HG03439 (cell line): ENCODE results near the gene ADCK2.
"Not testable (repeated sequence)": the region's sequence is repeated elsewhere in the genome, so short reads cannot be mapped to it uniquely, and the experiment has no call there.

Experiments used
- ATAC-seq: cut with Tn5 transposase; IDR thresholded peaks from one replicate; pipeline ENCODE4 v1.9.1; 2021; ENCODE audit warnings: mild to moderate bottlenecking, moderate library complexity; ENCODE audit not compliant: unreplicated experiment

Gene ADCK2

DNA sequence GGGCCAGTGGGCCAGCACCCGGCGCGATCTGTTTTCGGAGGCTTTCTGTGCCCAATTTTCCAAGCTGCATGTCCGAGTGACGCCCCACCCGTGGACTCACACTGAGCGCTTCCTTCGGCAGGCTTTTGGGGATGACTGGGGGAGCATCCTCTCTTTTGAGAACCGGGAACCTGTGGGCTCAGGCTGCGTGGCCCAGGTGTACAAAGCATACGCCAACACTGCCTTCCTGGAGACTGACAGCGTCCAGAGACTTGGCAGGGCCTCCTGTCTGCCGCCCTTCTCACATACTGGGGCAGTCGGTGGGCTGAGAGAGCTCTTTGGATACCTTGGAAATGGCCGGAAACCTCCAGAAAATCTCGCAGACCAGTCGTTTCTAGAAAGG is 1.0 kb downstream of the ADCK2 start:
- no peak for ATAC-seq

DNA sequence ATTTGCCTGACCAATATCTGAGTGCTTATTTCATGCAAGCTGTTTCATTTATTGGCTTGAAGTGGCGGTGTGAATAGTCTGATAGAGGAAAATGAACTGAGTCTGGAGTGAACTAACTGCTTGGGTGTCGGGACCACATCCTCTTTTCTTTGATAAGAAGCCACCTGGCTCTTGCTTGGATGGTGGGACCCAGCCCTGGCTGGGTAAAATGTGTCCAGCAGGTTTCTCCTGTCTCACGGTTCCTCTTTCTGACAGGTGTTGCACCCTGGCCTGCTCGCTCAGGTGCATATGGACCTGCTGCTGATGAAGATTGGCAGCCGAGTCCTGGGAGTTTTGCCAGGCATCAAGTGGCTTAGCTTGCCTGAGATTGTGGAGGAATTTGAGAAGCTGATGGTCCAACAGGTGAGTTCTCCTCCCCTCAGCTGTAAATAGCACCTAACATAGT is 1.6 kb downstream of the ADCK2 start:
- ATAC-seq, result no peak

DNA sequence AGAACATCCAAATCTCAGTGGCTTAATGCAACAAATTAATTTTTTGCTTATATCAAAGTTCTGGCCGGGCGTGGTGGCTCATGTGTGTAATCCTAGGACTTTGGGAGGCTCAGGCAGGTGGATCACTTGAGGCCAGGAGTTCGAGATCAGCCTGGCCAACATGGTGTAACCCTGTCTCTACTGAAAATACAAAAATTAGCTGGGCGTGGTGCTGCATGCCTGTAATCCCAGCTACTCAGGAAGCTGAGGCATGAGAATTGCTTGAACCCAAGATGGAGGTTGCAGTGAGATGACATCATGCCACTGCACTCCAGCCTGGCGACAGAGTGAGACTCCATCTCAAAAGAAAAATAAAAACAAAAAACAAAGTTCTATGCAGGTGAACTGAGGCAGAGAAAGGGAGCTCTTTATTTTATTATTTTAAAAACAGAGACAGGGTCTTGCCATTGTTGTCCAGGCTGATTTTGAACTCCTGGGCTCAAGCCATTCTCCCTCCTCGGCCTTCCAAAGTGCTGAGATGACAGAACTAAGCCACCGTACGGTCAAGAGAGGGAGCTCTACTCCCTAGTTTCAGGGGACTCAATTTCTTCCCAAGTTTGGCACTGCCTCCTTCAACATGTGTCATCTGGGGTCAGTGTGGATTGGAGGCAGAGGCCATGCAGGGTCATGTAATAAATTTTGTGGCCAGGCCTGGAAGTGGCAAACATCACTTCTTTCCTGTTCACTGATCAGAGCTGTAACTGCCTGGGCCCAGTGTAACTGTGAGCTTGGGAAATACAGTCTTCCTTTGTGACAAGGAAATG is 2.4 kb downstream of the ADCK2 start:
- ATAC-seq, result no peak

DNA sequence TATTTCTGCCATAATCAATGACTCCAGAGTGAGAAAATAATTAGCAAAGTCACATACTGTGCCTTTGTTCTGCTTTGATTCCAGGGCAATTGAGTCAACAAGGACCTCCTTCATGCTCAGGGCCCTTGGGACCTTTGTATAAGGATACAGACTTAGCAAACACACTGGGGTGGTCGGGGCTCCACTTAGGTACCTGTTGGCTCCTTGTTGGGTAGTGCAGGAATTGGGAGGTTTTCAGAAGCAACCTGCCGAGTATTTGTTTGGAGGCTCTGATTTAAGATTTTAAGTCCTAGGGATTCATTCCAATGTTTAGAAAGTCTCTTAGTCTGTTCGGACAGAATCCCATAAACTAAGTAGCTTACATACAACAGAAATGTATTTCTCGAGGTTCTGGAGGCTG is 3.0 kb downstream of the ADCK2 start:
- no peak for ATAC-seq

DNA sequence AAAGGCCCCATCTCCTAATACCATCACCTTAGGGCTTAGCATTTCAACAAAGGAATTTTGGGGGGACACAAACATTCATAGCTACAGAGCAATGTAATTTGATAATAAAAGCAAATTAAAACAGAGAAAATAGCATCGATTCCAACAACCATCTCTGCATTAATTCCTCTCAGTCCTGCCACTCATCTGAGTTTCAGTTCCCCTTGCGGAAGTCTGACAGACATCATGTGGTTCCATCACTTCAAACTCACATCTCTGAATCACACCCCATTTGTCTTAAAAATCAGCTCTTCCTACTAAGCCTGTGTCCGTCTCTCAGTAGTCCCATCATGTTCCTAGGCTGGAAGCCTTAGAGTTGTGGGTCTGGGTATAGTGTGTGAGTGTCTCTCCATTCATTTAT is 3.6 kb downstream of the ADCK2 start:
- no peak for ATAC-seq

DNA sequence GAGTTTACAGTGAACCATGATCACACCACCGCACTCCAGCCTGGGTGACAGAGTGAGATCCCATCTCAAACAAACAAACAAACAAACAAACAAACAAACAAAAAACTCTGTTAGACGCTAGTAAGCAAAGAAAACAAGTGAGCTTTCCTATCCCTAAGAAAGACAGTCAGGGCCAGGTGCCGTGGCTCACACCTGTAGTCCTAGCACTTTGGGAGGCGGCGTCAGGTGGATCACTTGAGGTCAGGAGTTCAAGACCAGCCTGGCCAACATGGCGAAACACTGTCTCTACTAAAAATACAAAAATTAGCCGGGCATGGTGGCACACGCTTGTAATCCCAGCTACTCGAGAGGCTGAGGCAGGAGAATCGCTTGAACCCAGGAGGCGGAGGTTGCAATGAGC is 4.2 kb downstream of the ADCK2 start:
- not testable (repeated sequence) for ATAC-seq

DNA sequence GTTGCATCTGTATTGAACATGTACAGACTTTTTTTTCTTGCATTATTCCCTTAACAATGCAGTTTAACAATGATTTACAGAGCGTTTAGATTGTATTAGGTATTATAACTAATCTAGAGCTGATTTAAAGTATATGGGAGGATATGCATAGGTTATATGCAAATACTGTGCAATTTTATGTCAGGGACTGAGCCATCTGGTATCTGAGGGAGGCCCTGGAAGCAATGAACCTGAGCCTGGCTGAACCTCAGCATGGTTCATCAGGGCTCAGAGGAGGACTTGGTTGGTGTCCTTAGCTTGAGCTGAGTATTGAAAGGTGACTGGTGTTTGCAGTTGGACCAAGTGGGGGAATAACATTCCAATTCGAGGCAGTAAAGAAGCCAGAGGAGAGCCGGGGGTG is 4.8 kb downstream of the ADCK2 start:
- ATAC-seq, result no peak

DNA sequence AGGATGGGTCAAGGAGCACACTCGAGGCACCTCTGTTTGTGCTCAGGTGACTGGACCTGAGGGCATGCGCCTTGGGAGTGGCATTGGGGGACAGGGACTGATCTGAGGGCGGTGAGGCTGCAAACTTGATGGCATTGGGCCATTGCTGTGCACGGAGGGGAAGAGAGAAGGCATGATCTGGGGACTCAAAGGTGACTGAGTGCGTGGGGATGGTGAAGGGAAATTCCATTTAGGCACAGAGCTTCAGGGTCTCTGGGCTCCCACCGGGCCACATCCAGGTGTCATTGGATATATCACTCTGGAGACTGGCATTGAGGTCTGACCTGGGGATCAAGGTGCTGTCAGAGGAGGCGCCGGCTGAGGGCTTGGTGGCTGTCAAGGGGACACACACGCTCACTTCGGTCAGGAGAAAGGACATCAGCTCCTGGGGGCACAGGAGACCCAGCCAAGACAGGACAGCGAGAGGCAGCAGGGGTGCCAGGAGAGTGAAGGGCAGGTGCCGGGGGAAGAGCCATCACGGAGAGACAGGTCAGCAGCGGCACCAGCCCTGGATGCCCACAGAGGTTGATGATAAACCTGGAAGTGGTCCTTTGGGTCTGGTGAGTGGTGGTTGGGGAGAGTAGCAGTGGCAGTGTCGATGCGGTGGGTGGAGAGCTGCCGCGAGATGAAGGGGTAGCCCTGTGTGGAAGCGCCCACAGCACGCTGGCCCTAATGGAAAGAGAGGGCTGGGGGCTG is 5.5 kb downstream of the ADCK2 start:
- no peak for ATAC-seq

DNA sequence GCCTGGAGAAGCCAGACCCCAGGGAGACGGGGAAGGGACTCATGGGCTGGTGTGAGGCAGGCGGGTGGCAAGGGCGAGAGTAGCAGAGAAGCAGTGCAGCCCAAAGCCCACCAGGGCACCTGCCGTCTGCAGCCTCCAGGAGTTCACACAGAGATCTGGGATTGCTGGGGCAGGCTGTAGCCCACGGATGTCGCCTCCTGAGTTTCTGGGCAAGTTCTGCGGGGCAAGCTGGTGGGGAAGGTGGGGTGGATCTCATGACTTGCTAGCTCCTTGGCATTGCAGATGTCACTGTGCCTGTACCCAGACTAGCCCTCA is 6.0 kb downstream of the ADCK2 start:
- no peak for ATAC-seq

DNA sequence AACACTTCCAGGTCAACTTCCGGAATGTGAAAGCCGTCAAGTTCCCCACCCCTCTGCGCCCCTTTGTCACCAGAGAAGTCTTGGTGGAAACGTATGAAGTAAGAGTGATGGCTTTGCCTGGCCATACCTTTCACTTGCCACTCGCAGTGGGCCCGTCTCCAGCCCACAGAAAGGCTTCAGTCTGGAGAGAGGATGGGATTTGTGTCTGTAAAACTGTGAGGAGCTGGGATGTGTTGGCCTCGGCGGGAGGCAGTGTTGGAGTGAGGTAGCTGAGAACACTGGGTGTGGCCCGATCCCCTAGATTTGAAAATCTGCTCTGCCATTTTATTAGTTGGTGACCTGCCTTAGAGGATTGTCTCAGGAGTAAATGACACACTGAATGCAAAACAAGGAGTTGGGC is 6.4 kb downstream of the ADCK2 start:
- ATAC-seq, result no peak

DNA sequence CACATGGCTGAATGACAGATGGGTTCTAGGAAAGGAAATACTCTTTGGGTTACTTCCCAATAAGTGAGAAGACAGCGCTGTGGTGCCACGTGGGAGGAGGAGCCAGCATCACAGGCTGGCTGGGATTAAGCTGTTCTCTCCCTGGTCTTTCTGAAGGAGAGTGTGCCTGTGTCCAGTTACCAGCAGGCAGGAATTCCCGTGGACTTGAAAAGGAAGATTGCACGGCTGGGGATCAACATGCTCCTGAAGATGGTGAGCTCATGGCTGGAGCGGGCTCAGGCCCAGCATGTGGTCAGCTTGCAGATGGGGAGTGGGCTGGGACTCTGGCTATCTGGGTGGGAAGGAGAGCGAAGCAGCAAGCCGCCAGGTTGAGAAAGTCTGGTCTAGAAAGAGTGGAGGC is 8.1 kb downstream of the ADCK2 start:
- ATAC-seq, result no peak

DNA sequence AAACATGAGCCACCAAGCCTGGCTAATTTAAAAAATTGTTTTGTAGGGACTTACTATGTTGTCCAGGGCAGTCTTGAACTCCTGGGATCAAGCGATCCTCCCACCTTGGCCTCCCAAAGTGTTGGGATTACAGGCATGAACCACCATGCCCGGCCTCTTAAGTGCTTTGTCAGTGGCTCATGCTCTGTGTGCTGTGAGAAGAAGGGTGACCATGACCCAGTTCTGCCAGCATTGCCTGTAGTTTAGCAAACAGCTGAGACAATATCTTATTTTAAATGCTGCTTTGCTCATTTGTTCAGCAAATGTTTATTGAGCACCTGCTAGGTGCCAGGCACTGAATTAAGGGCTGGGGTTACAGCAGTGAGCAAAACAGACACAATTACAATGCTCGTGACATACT is 9.0 kb downstream of the ADCK2 start:
- no peak for ATAC-seq

DNA sequence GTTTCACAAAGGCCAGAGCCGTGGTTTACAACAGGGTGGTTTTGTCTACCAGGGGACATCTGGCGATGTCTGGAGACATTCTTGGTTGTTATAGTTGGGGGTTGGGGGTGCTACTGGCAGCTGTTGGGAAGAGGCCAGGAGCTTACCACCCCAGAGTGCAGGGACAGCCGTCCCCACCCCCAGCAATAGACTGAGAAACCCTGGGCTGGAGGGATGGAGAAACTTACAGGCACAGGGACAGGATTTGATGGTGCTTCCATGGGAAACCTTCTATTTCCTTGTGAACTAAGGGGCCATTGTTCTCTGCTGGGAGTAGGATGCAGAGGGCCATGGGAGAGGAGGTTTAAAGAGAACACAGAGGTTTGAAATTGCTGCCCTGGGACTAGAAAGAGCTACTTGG is 10.9 kb downstream of the ADCK2 start:
- ATAC-seq, result no peak

DNA sequence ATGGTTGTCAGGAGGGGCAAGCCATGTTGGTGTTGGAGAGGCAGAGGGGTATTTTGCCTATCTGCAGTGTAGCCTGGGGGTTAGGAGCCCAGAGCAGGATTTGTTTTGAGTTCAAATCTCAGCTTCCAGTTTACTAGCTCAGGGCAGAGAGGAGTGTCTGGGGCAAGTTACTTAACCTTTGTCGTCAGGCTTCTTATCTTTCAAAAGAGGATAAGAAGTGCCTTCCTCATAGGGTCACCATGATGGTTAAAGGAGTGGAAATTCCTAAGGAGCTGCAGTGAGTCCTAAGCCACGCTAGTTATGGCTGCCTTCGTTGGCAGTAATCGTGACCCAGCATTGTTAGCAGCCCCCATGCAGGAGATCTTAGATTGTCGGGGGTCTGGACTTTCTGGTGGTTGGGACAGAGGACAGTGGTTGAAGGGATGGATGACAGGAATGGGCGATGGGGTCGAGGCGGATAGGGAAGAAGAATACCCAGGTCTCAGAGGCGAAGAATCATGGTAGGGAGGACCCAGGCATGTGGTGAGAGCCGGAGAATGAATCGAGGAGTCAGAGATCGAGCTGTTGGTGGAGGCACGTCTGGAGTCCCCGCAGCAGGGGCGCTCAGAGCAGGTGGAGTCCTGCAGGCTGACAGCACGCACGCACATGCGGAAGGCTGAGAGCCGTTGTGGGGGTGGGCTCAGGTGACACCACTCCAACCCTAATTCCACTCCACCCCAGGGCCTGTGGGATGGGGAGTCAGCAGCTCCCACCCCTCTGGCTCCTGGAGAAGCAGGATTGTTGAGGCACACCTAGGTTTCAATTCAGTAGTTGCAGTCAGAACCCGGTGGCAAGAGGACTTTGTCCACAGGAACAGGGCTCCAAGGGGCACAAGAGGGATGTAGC is 11.6 kb downstream of the ADCK2 start:
- no peak for ATAC-seq

DNA sequence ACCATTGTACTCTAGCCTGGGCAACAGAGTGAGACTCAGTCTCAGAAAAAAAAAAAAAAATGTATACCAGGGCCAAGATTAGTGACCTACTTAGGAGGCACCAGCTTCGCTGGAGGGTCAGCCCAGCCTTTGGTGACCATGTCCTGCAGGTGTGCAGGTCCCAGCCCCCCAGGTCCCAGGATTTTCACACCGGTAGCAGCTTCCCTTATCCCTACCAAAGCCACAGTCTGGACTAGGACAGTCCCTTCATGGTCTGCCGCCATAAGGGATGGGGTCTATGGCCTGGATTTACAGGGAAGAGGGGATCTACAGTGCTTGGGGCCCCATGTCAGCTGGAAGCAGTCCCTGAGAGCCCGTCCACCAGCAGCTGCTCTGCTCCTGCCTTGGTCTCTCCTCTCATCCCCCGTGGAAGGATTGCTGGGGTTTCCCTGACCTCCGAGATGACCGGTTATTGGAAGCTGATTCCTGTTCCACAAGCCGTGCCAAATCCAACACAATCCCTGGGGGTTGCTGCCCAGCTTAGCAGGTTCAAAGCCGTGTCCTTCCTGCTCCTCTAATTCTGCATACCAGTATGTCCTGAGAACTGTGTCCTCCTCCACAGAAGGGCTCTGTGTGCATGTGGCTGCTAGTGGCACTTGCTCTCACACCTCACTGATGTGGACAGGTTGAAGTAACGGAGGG is 12.8 kb downstream of the ADCK2 start:
- ATAC-seq, result no peak

DNA sequence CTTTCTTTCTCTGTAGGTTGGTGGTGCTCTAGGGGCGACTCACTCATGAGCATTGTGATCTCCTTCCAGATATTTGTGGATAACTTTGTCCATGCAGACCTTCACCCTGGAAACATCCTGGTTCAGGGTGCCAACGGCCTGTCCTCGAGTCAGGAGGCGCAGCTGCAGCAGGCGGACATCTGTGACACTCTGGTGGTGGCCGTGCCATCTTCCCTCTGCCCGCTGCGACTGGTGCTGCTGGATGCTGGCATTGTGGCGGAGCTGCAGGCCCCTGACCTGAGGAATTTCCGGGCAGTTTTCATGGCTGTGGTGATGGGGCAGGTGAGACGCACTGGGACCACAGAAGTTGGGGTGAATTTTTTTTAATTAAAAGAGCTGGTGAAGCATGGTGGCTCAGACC is 14.2 kb downstream of the ADCK2 start:
- ATAC-seq, result no peak

DNA sequence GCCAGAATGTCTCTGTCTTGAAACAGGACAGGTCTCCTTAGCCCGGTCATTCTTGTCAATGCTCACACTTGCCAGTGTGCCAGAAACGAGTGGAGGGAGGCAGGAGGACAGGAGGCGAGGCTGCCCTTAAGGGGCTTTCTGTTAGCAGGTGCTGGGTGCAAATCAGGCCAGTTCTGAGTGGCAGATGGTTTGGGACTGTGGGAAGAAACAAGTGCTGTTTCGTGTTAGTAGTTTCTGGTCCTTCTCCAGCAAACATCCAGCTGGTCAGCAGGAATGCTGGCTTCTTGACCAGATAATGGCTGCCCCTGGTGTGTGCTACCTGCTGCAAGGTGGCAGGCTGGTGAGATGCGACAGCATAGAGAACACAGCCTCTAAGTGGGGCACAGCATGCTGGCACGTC is 15.6 kb downstream of the ADCK2 start:
- ATAC-seq, result no peak

DNA sequence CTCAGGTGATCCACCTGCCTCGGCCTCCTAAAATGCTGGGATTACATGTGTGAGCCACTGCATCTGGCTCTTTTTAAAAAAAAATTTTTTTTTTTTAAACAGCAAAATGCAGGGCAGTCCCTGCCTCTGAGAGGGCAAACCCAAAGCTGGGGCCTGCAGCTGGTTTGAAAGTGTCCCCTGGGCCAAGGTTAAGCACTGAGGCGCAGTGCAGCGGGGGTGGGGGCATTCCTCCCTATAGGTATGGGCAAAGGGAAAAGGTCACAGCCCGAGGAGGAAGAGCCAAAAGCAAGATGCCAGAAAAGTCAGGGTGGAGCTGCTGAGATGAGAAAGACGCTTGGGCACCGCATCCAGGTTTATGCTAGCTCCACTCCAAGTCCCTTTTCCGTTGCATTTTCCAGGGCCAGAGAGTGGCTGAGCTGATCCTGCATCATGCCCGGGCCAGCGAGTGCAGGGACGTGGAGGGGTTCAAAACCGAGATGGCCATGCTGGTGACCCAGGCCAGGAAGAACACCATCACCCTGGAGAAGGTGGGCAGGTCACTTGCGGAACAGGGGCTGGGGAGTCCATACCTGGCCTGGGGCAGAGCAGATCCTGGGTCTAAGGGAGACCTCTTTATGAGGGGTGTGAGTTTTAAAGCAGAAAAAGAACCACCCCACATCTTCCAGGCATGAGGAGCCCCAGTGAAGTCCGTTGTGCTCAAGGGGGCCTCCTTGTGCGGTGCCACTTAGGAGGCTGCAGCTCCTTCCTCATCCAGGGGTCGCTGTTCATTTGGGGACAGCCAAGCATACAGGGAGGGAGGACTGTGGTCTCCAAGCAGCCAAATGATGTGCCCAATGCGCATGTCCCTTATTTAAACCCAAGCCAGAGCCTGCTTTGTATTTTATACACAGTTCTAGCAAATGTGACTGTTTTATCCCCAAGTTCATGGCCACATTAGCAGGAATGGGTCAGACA is 16.7 kb downstream of the ADCK2 start:
- ATAC-seq, result no peak

DNA sequence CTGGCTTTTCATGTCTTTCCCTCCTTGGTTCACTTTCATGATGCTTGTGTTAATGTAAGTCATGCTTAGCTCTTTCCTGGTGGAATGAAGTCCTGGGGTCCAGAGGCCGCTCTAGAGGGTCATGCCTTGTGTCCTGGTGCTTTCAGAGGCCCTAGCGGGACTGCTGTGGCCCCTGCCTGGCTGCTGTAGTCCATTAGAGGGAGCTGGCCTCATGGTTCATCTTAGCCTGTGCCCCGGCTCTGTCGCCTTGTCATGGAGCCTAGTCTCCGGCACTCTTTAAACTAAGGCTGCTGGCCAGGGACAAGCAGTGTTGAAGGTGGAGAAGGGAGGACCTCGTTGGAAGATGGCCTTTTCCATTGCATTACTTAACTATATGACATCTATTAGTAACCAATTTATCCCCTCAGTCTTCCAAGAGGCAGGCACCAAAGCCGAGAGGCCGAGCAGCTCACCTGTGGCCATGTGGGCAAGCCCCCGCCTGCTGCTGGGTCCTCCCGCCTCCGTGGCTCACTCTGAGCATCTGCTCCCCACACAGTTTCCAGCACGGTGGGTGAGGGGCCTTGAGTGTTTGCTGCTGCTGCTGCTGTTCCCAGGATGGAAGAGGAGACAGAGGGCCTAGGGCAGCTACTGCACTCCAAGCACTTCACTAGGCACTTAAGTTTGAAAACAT is 18.8 kb downstream of the ADCK2 start:
- ATAC-seq, result no peak
